ENCODE measurements around the gene ST7. TPM values are rescaled to one million over a fixed set of nuclear protein-coding genes. Genes with fewer than 3 reads are reported as not detected.
"Not testable (repeated sequence)": the region's sequence is repeated elsewhere in the genome, so short reads cannot be mapped to it uniquely, and the experiment has no call there.

ST7 gene
- total and polyA plus RNA-seq, 2 experiments from 2014 or later: 9.9 to 18.3 TPM

GRCh38 chr7:116970238-116970910 is 17.1 kb downstream of the ST7 start (continued):
- TF ChIP-seq REST (IDR thresholded peaks at IDR 0.05; ENCODE audit: unreplicated experiment) (no peak), ZNF331 (CRISPR knock-in tag; IDR thresholded peaks at IDR 0.05; ENCODE audit: low read depth) (no peak), EZH2 (IDR thresholded peaks at IDR 0.05; ENCODE audit: low read depth, unreplicated experiment) (no peak), CTCF (conservative IDR thresholded peaks at IDR 0.05; ENCODE audit: low read depth in 2 of 2) (no peak), NANOG (IDR thresholded peaks at IDR 0.05; ENCODE audit: borderline replicate concordance) (no peak)

GRCh38 chr7:116971153-116971552 is 17.9 kb downstream of the ST7 start:
- Mint-ChIP-seq H3K36me3 (ENCODE audit: low read depth) (peaks cover 16% of the 10 kb centered on the region; the same call in 2 of the 3 replicates), H3K27ac (peak overlapping the region; percentile 85), H3K4me1 (peaks cover 44% of the 10 kb centered on the region)
- H3K27me3 Mint-ChIP-seq (ENCODE audit: insufficient read depth, low read depth, poor library complexity); H3K9me2 ChIP-seq (ENCODE audit: insufficient read depth); H3K27me3 ChIP-seq (ENCODE audit: insufficient read depth); H2AFZ ChIP-seq; H4K20me1 ChIP-seq (replicated peaks; ENCODE audit: insufficient read depth); DNase-seq (ENCODE audit: low spot score); H3K9me3 Mint-ChIP-seq; H3K4me3 Mint-ChIP-seq; ATAC-seq; H3F3A ChIP-seq (replicated peaks; ENCODE audit: low read depth); H3K4me3 ChIP-seq; H3K36me3 ChIP-seq (ENCODE audit: insufficient read depth): not testable (repeated sequence)
- H3K79me2 ChIP-seq (replicated peaks; ENCODE audit: insufficient read depth): peaks cover 37% of the 10 kb centered on the region
- H3K4me1 ChIP-seq (ENCODE audit: insufficient read depth): peaks cover 35% of the 10 kb centered on the region
- peak overlapping the region; percentile 49 for H3K4me2 ChIP-seq
- peak overlapping the region; percentile 79 for H3K27ac ChIP-seq (ENCODE audit: low read depth)

GRCh38 chr7:116971869-116972268 is 18.6 kb downstream of the ST7 start:
- Mint-ChIP-seq H3K27ac (peak overlapping the region; percentile 53; the same call in 1 of the 2 replicates), H3K4me1 (peaks cover 44% of the 10 kb centered on the region), H3K36me3 (ENCODE audit: low read depth) (peaks cover 16% of the 10 kb centered on the region; the same call in 2 of the 3 replicates), H3K27me3 (ENCODE audit: insufficient read depth, low read depth, poor library complexity) (peaks cover 4% of the 10 kb centered on the region), H3K4me3 (no peak overlapping the region; the same call in 2 of the 3 replicates), H3K9me3 (peaks cover 4% of the 10 kb centered on the region)
- ATAC-seq: peak; percentile 37
- Histone ChIP-seq H4K20me1 (replicated peaks; ENCODE audit: insufficient read depth) (no peaks in the 10 kb centered on the region), H3F3A (replicated peaks; ENCODE audit: low read depth) (no peaks in the 10 kb centered on the region), H3K9me2 (ENCODE audit: insufficient read depth) (no peaks in the 10 kb centered on the region), H3K36me3 (ENCODE audit: insufficient read depth) (no peaks in the 10 kb centered on the region), H3K4me3 (no peak overlapping the region), H3K4me1 (ENCODE audit: insufficient read depth) (peaks cover 35% of the 10 kb centered on the region), H3K27me3 (ENCODE audit: insufficient read depth) (no peaks in the 10 kb centered on the region), H3K27ac (ENCODE audit: low read depth) (peak overlapping the region; percentile 79), H3K4me2 (peak overlapping the region; percentile 49), H2AFZ (no peak overlapping the region), H3K79me2 (replicated peaks; ENCODE audit: insufficient read depth) (peaks cover 30% of the 10 kb centered on the region)
- peak; percentile 47 for DNase-seq (ENCODE audit: low spot score)
- no peak for TF ChIP-seq REST (IDR thresholded peaks at IDR 0.05; ENCODE audit: unreplicated experiment)
- no peak for TF ChIP-seq CTCF (conservative IDR thresholded peaks at IDR 0.05; ENCODE audit: low read depth in 2 of 2)
- no peak for TF ChIP-seq EZH2phosphoT487 (IDR thresholded peaks at IDR 0.05; ENCODE audit: unreplicated experiment)
- no peak for TF ChIP-seq EZH2 (IDR thresholded peaks at IDR 0.05; ENCODE audit: low read depth, unreplicated experiment)
- no peak for TF ChIP-seq CREB1 (CRISPR knock-in tag; IDR thresholded peaks at IDR 0.05; ENCODE audit: low read depth)
- TF ChIP-seq JUNB (IDR thresholded peaks at IDR 0.05; ENCODE audit: unreplicated experiment): no peak
